Endodermal cell (in vitro differentiated cells): Measurements from ENCODE around the gene CWC25. TPM values are rescaled to one million over a fixed set of nuclear protein-coding genes. Genes with fewer than 3 reads are reported as not detected.

Experiments
- DNase-seq: peaks from one replicate; pipeline ENCODE4 v3.0.0-alpha.2; 2017
- H3K27ac ChIP-seq: 2 replicates; pipeline ENCODE4 v1.5.1; 2013; ENCODE audit warnings: mild to moderate bottlenecking, low read depth, low read length, moderate library complexity
- H3K27me3 ChIP-seq: 2 replicates; pipeline ENCODE4 v1.6.1; 2013; ENCODE audit warnings: mild to moderate bottlenecking, low read length, moderate library complexity; ENCODE audit not compliant: insufficient read depth, control insufficient read depth, poor library complexity, severe bottlenecking
- H3K36me3 ChIP-seq: 2 replicates; pipeline ENCODE4 v1.7.0; 2013; ENCODE audit warnings: mild to moderate bottlenecking, low read length, moderate library complexity; ENCODE audit not compliant: control insufficient read depth, insufficient read depth
- H3K4me1 ChIP-seq: one replicate; pipeline ENCODE4 v1.7.0; 2013; ENCODE audit warnings: low read length; ENCODE audit not compliant: control insufficient read depth, insufficient read depth
- H3K4me3 ChIP-seq: 2 replicates; pipeline ENCODE4 v1.5.1; 2013; ENCODE audit warnings: mild to moderate bottlenecking, low read length, moderate library complexity
- H3K9ac ChIP-seq: 2 replicates; pipeline ENCODE4 v1.6.1; 2013; ENCODE audit warnings: mild to moderate bottlenecking, low read length, moderate library complexity; ENCODE audit not compliant: poor library complexity, severe bottlenecking; ENCODE audit errors: extremely low read depth
- H3K9me3 ChIP-seq: 2 replicates; pipeline ENCODE4 v1.6.1; 2013; ENCODE audit warnings: mild to moderate bottlenecking, low read length, moderate library complexity; ENCODE audit not compliant: control insufficient read depth
- H3K27ac Mint-ChIP-seq: 2 replicates; pipeline ENCODE4 v1.8.0; 2020; ENCODE audit warnings: mixed read lengths
- H3K27me3 Mint-ChIP-seq: 2 replicates; pipeline ENCODE4 v1.8.0; 2021; ENCODE audit warnings: mild to moderate bottlenecking, mixed read lengths; ENCODE audit not compliant: insufficient read depth
- H3K36me3 Mint-ChIP-seq: 2 replicates; pipeline ENCODE4 v1.8.0; 2020; ENCODE audit warnings: low read depth, mixed read lengths
- H3K4me1 Mint-ChIP-seq: 2 replicates; pipeline ENCODE4 v1.8.0; 2020; ENCODE audit warnings: mixed read lengths
- H3K4me3 Mint-ChIP-seq: 2 replicates; pipeline ENCODE4 v1.8.0; 2020; ENCODE audit warnings: mild to moderate bottlenecking, moderate library complexity, mixed read lengths
- H3K9me3 Mint-ChIP-seq: 2 replicates; pipeline ENCODE4 v1.8.0; 2020; ENCODE audit warnings: mild to moderate bottlenecking, mixed read lengths
- CTCF ChIP-seq: fragments of 200-600 bp; sonication (generic); conservative IDR thresholded peaks from 2 replicates; pipeline ENCODE4 v1.5.0; 2021; ENCODE audit warnings: antibody characterized with exemption, mild to moderate bottlenecking
- WGBS, 2 experiments: methylation state at CpG; one replicate each; pipeline versions ENCODE4 v1.1.5 to v1.1.7; 2013; ENCODE audit warnings: missing lambda C conversion rate in 2 of 2, mixed read lengths in 1 of 2; ENCODE audit not compliant: insufficient coverage in 1 of 2, insufficient read length in 1 of 2; 5-methylcytosine and 5-hydroxymethylcytosine counted together
- total RNA-seq, 2 donors: library from RNA; stranded (reverse); fragmentation: NEBNext Ultra II Directional in 1 of 2; extraction: Animal tissue kit (Norgen Biotek cat#: 25700) in 1 of 2; gene quantifications; 2 replicates in 1 of 2; 3 replicates in 1 of 2; pipeline ENCODE4 v1.2.1, GENCODE V29; 2021

The CWC25 gene
- total RNA-seq, 2 donors from 2014 or later = 14.6 to 15.0 TPM

DNA sequence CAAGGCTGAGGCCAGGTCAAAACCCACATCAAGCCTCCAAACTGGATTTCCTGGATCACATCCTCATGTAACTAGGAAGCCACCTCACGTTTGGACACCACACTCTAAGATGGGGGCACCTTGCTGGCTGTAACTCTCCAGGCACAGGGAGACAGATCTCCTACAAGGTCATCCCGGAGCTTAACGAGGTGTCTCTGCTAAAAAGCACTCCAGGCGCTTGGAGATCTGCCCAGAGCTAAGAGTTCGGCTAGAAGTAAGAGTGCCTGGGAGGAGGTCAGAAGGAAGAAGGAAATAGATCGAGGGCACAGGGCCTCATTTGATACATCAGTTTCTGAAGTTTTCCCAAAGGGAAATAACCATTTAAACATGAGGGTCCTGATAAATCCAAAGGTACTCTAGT, 56.7 kb downstream of the CWC25 start:
- H3K4me3 ChIP-seq = no peak overlapping the region
- peaks cover 87% of the 10 kb centered on the region for H3K36me3 ChIP-seq
- Mint-ChIP-seq H3K36me3 (peaks cover 84% of the 10 kb centered on the region), H3K27me3 (no peaks in the 10 kb centered on the region), H3K4me3 (no peak overlapping the region), H3K4me1 (no peaks in the 10 kb centered on the region), H3K9me3 (no peaks in the 10 kb centered on the region), H3K27ac (no peak overlapping the region)
- no peak for TF ChIP-seq CTCF
- DNase-seq = no peak
- no peak overlapping the region for H3K9ac ChIP-seq
- 94 to 96% methylated on average over 6 of the region's 6 CpGs for WGBS, 2 experiments
- no peaks in the 10 kb centered on the region for H3K27me3 ChIP-seq
- no peak overlapping the region for H3K27ac ChIP-seq
- no peaks in the 10 kb centered on the region for H3K9me3 ChIP-seq
- H3K4me1 ChIP-seq = no peaks in the 10 kb centered on the region

DNA sequence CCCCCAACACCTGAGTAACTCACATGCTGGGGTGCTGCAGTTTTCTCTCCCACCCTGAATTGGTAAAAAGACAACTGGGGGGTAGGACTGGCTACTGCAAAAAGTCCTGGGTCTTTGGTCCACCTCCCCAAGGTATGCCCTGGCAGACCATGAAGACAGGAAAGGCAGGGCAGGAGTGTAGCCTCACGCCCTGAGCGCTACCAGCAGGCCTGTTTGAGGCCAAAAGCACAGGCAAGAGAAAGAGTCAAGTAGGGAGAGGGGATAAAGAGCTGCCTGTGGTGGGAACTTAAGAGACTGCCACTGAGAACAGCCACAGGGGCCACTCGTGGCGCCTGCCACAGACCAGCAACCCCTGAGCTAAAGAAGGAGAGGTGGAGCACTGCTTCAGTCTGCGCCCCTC, 58.8 kb downstream of the CWC25 start:
- H3K36me3 ChIP-seq = peaks cover 82% of the 10 kb centered on the region
- no peaks in the 10 kb centered on the region for H3K4me1 Mint-ChIP-seq
- no peaks in the 10 kb centered on the region for H3K4me1 ChIP-seq
- no peaks in the 10 kb centered on the region for H3K9me3 ChIP-seq
- DNase-seq = no peak
- H3K27ac Mint-ChIP-seq = peak overlapping the region; percentile 19
- no peaks in the 10 kb centered on the region for H3K27me3 Mint-ChIP-seq
- H3K4me3 Mint-ChIP-seq = no peak overlapping the region
- no peak overlapping the region for H3K4me3 ChIP-seq
- H3K27ac ChIP-seq = no peak overlapping the region
- TF ChIP-seq CTCF = no peak
- peaks cover 70% of the 10 kb centered on the region for H3K36me3 Mint-ChIP-seq
- 92 to 100% methylated on average over 5 of the region's 5 CpGs for WGBS, 2 experiments
- H3K9me3 Mint-ChIP-seq = no peaks in the 10 kb centered on the region
- no peaks in the 10 kb centered on the region for H3K27me3 ChIP-seq
- H3K9ac ChIP-seq = no peak overlapping the region

DNA sequence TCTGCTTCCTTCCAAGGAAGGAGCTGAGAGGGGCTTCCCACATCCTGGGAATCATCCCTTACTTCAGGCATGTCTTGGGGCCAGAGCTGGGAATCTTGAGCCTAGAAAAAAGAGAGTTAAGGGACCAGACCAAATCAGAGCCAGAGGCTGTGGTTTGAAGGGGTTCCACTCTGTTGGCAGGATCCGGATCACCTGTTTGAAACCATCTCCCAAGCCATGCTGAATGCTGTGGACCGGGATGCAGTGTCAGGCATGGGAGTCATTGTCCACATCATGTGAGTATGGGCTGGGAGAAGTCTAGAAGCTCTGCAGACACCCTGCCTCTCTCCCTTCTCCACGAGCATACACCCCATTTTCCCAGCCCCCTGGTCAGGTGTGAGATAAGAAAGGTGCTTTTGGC, 62.9 kb downstream of the CWC25 start:
- Histone ChIP-seq H3K27ac (no peak overlapping the region), H3K27me3 (no peaks in the 10 kb centered on the region), H3K4me3 (no peak overlapping the region), H3K9me3 (no peaks in the 10 kb centered on the region), H3K36me3 (peaks cover 77% of the 10 kb centered on the region), H3K9ac (no peak overlapping the region), H3K4me1 (no peaks in the 10 kb centered on the region)
- TF ChIP-seq CTCF = no peak
- Mint-ChIP-seq H3K4me3 (no peak overlapping the region), H3K36me3 (peaks cover 55% of the 10 kb centered on the region), H3K4me1 (no peaks in the 10 kb centered on the region), H3K9me3 (no peaks in the 10 kb centered on the region), H3K27me3 (no peaks in the 10 kb centered on the region), H3K27ac (no peak overlapping the region)
- DNase-seq = no peak
- WGBS, 2 experiments = 90% methylated on average over 3 of the region's 3 CpGs; no CpG with 5 or more reads in 1 of the 2 experiments
